H9 (cell line): ENCODE measurements around the gene ALDH1B1. TPM values are rescaled to one million over a fixed set of nuclear protein-coding genes. Genes with fewer than 3 reads are reported as not detected.

ENCODE experiments used
- DNase-seq: peaks from one replicate; pipeline ENCODE4 v3.0.0-alpha.2; 2017
- H2AFZ ChIP-seq: one replicate; pipeline ENCODE4 v1.6.1; 2013; ENCODE audit warnings: mild to moderate bottlenecking, low read length, control low read depth, moderate library complexity
- H2AK5ac ChIP-seq: 2 replicates; pipeline ENCODE4 v1.6.1; 2013; ENCODE audit warnings: low read length, control low read depth, mixed read lengths; ENCODE audit not compliant: insufficient read length
- H2BK120ac ChIP-seq: one replicate; pipeline ENCODE4 v1.6.1; 2013; ENCODE audit warnings: low read depth, mild to moderate bottlenecking, low read length, control low read depth, inconsistent platforms; ENCODE audit not compliant: poor library complexity, severe bottlenecking
- H2BK12ac ChIP-seq: 2 replicates; pipeline ENCODE4 v1.6.1; 2013; ENCODE audit warnings: low read length, control low read depth, mixed read lengths, low read depth; ENCODE audit not compliant: insufficient read length
- H2BK15ac ChIP-seq: 2 replicates; pipeline ENCODE4 v1.6.1; 2013; ENCODE audit warnings: low read depth, low read length, control low read depth
- H2BK20ac ChIP-seq: one replicate; pipeline ENCODE4 v1.6.1; 2013; ENCODE audit warnings: low read depth, mild to moderate bottlenecking, low read length, control low read depth, inconsistent platforms; ENCODE audit not compliant: poor library complexity, severe bottlenecking
- H2BK5ac ChIP-seq: 2 replicates; pipeline ENCODE4 v1.6.1; 2013; ENCODE audit warnings: low read length, control low read depth, mixed read lengths; ENCODE audit not compliant: insufficient read length
- H3K14ac ChIP-seq: 2 replicates; pipeline ENCODE4 v1.6.1; 2013; ENCODE audit warnings: low read length, control low read depth; ENCODE audit not compliant: insufficient read depth
- H3K18ac ChIP-seq: 2 replicates; pipeline ENCODE4 v1.6.1; 2013; ENCODE audit warnings: low read depth, mild to moderate bottlenecking, mixed read lengths, low read length, control low read depth; ENCODE audit not compliant: insufficient read length
- H3K23ac ChIP-seq: 2 replicates; pipeline ENCODE4 v1.6.1; 2013; ENCODE audit warnings: low read length, control low read depth, mixed read lengths, low read depth; ENCODE audit not compliant: insufficient read length
- H3K23me2 ChIP-seq: 2 replicates; pipeline ENCODE4 v1.6.1; 2013; ENCODE audit warnings: low read depth, mild to moderate bottlenecking, mixed read lengths, low read length, control low read depth; ENCODE audit not compliant: insufficient read length, poor library complexity, severe bottlenecking
- H3K27ac ChIP-seq: 2 replicates; pipeline ENCODE4 v1.5.1; 2013; ENCODE audit warnings: low read length, control low read depth, mixed read lengths, low read depth; ENCODE audit not compliant: insufficient read length
- H3K27me3 ChIP-seq: 2 replicates; pipeline ENCODE4 v1.6.1; 2013; ENCODE audit warnings: low read length, control low read depth, inconsistent platforms; ENCODE audit not compliant: insufficient read depth
- H3K4ac ChIP-seq: 2 replicates; pipeline ENCODE4 v1.6.1; 2013; ENCODE audit warnings: low read depth, mild to moderate bottlenecking, control low read depth, inconsistent platforms, low read length, moderate library complexity
- H3K4me1 ChIP-seq: 2 replicates; pipeline ENCODE4 v1.6.1; 2013; ENCODE audit warnings: low read length, control low read depth, inconsistent platforms; ENCODE audit not compliant: insufficient read depth
- H3K4me2 ChIP-seq: 2 replicates; pipeline ENCODE4 v1.6.1; 2013; ENCODE audit warnings: low read length, control low read depth, mixed read lengths; ENCODE audit not compliant: insufficient read length, insufficient read depth
- H3K56ac ChIP-seq: 2 replicates; pipeline ENCODE4 v1.6.1; 2013; ENCODE audit warnings: low read depth, mild to moderate bottlenecking, mixed read lengths, low read length, control low read depth; ENCODE audit not compliant: insufficient read length
- H3K79me1 ChIP-seq: 2 replicates; pipeline ENCODE4 v1.6.1; 2013; ENCODE audit warnings: low read depth, mild to moderate bottlenecking, moderate library complexity, low read length, control low read depth, inconsistent platforms; ENCODE audit not compliant: insufficient read depth, poor library complexity, severe bottlenecking
- H3K79me2 ChIP-seq: 2 replicates; pipeline ENCODE4 v1.6.1; 2013; ENCODE audit warnings: low read length, control low read depth, inconsistent platforms; ENCODE audit not compliant: insufficient read depth
- H3K9ac ChIP-seq: 2 replicates; pipeline ENCODE4 v1.6.1; 2013; ENCODE audit warnings: low read length, control low read depth, mixed read lengths; ENCODE audit not compliant: insufficient read length; ENCODE audit errors: extremely low read depth
- H3K9me3 ChIP-seq: one replicate; pipeline ENCODE4 v1.6.1; 2013; ENCODE audit warnings: low read depth, low read length, inconsistent platforms; ENCODE audit not compliant: control insufficient read depth
- H3T11ph ChIP-seq: one replicate; pipeline ENCODE4 v1.6.1; 2013; ENCODE audit warnings: mild to moderate bottlenecking, low read length, control low read depth, inconsistent platforms
- H4K20me1 ChIP-seq: one replicate; pipeline ENCODE4 v1.6.1; 2013; ENCODE audit not compliant: control insufficient read depth, insufficient read length, insufficient read depth
- H4K5ac ChIP-seq: 2 replicates; pipeline ENCODE4 v1.6.1; 2013; ENCODE audit warnings: low read depth, mild to moderate bottlenecking, mixed read lengths, low read length, control low read depth; ENCODE audit not compliant: insufficient read length
- H4K8ac ChIP-seq: replicated peaks from 2 replicates; pipeline ENCODE4 v1.6.1; 2013; ENCODE audit warnings: low read length, control low read depth, mixed read lengths, low read depth; ENCODE audit not compliant: insufficient read length
- H4K91ac ChIP-seq: 2 replicates; pipeline ENCODE4 v1.6.1; 2013; ENCODE audit warnings: low read depth, mild to moderate bottlenecking, moderate library complexity, mixed read lengths, low read length, control low read depth; ENCODE audit not compliant: insufficient read length
- H3K27ac Mint-ChIP-seq, 3 experiments: 2 replicates in 2 of 3; 3 replicates in 1 of 3; pipeline ENCODE4 v1.8.0; 2020 to 2021; ENCODE audit warnings: mixed read lengths in 3 of 3, mild to moderate bottlenecking in 1 of 3, moderate library complexity in 1 of 3
- H3K27me3 Mint-ChIP-seq: 2 replicates; pipeline ENCODE4 v1.8.0; 2021; ENCODE audit warnings: low read depth, mild to moderate bottlenecking, moderate library complexity, mixed read lengths
- H3K36me3 Mint-ChIP-seq, 3 experiments: 2 replicates in 2 of 3; 3 replicates in 1 of 3; pipeline ENCODE4 v1.8.0; 2020 to 2021; ENCODE audit warnings: low read depth in 3 of 3, mixed read lengths in 3 of 3; ENCODE audit not compliant: insufficient read depth in 1 of 3
- H3K4me1 Mint-ChIP-seq, 2 experiments: 2 replicates each; pipeline ENCODE4 v1.8.0; 2020; ENCODE audit warnings: mixed read lengths in 2 of 2
- H3K4me3 Mint-ChIP-seq, 2 experiments: 2 replicates in 1 of 2; 3 replicates in 1 of 2; pipeline ENCODE4 v1.8.0; 2020 to 2021; ENCODE audit warnings: mild to moderate bottlenecking in 2 of 2, mixed read lengths in 2 of 2, moderate library complexity in 1 of 2
- H3K9me3 Mint-ChIP-seq, 2 experiments: 2 replicates in 1 of 2; 3 replicates in 1 of 2; pipeline ENCODE4 v1.8.0; 2020; ENCODE audit warnings: mild to moderate bottlenecking in 2 of 2, mixed read lengths in 2 of 2, moderate library complexity in 1 of 2
- WGBS: extraction: QIAGEN DNeasy Blood & Tissue Kit; methylation state at CpG from one replicate; pipeline ENCODE4 v1.1.7; 2013; ENCODE audit warnings: missing lambda C conversion rate, low lambda C conversion rate, mixed read lengths; ENCODE audit not compliant: insufficient read length; ENCODE audit errors: extremely low coverage; 5-methylcytosine and 5-hydroxymethylcytosine counted together
- total RNA-seq: library from RNA; stranded (reverse); gene quantifications from 2 replicates; pipeline ENCODE4 v1.2.1, GENCODE V29; 2021
- TF ChIP-seq, protein P1 (sequence below): fragments of 200-600 bp; sonication (generic); conservative IDR thresholded peaks from 3 replicates; pipeline ENCODE4 v1.8.0; 2021; ENCODE audit warnings: antibody characterized with exemption, mild to moderate bottlenecking

ALDH1B1 gene
- total RNA-seq, 1 experiment from 2014 or later: 49.6 TPM

DNA sequence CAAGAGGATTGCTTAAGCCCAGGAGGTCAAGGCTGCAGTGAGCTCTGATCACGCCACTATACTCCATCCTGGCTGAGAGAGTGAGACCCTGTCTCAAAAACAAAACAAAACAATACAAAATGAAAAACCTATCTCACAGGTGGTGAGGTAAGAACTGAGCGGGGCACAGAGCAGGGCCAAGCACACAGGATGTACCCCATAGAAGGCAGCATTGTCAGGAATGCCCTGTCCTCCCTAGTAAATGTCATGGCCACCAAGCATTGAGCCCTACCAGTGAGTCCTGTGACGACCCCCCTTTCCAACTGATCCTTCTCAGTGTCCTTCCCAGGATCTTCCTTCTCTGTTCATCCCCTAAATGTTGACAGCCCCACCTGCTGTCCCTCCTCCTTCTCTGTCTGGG lies 44.6 kb upstream of the ALDH1B1 start:
- no peaks in the 10 kb centered on the region for H4K20me1 ChIP-seq
- H3K79me2 ChIP-seq: no peaks in the 10 kb centered on the region
- no peak overlapping the region for H2BK20ac ChIP-seq
- H3K56ac ChIP-seq: no peak overlapping the region
- H3K4me1 Mint-ChIP-seq: peaks cover 45 to 63% of the 10 kb centered on the region in 2 experiments
- no peaks in the 10 kb centered on the region for H3K9me3 ChIP-seq
- H2AK5ac ChIP-seq: no peak overlapping the region
- no peak overlapping the region for H3T11ph ChIP-seq
- H2BK120ac ChIP-seq: no peak overlapping the region
- no peak overlapping the region for H3K4ac ChIP-seq
- TF ChIP-seq, protein P1, sequence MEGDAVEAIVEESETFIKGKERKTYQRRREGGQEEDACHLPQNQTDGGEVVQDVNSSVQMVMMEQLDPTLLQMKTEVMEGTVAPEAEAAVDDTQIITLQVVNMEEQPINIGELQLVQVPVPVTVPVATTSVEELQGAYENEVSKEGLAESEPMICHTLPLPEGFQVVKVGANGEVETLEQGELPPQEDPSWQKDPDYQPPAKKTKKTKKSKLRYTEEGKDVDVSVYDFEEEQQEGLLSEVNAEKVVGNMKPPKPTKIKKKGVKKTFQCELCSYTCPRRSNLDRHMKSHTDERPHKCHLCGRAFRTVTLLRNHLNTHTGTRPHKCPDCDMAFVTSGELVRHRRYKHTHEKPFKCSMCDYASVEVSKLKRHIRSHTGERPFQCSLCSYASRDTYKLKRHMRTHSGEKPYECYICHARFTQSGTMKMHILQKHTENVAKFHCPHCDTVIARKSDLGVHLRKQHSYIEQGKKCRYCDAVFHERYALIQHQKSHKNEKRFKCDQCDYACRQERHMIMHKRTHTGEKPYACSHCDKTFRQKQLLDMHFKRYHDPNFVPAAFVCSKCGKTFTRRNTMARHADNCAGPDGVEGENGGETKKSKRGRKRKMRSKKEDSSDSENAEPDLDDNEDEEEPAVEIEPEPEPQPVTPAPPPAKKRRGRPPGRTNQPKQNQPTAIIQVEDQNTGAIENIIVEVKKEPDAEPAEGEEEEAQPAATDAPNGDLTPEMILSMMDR: no peak
- no peak overlapping the region for H2BK15ac ChIP-seq
- H4K8ac ChIP-seq: no peak overlapping the region
- H2AFZ ChIP-seq: no peak overlapping the region
- no peak overlapping the region for H3K14ac ChIP-seq
- no peak overlapping the region for H4K91ac ChIP-seq
- H3K4me3 Mint-ChIP-seq: no peak overlapping the region
- H3K27me3 Mint-ChIP-seq: peaks cover 85% of the 10 kb centered on the region
- H3K27me3 ChIP-seq: no peaks in the 10 kb centered on the region; the same call in 1 of the 2 replicates
- peaks cover 0 to 2% (median 0%) of the 10 kb centered on the region in 3 experiments; a peak in 1 of 7 replicates for H3K36me3 Mint-ChIP-seq
- H3K18ac ChIP-seq: no peak overlapping the region
- no peak overlapping the region for H4K5ac ChIP-seq
- H3K9me3 Mint-ChIP-seq: no peaks in the 10 kb centered on the region; a peak in 2 of 5 replicates
- DNase-seq: no peak
- no peak overlapping the region for H3K27ac Mint-ChIP-seq
- no peak overlapping the region for H3K9ac ChIP-seq
- no peak overlapping the region for H3K4me2 ChIP-seq
- H2BK12ac ChIP-seq: no peak overlapping the region
- H2BK5ac ChIP-seq: no peak overlapping the region
- WGBS: no CpG with 5 or more reads among the region's 3 CpGs
- no peaks in the 10 kb centered on the region for H3K23me2 ChIP-seq
- no peak overlapping the region for H3K23ac ChIP-seq
- no peaks in the 10 kb centered on the region for H3K4me1 ChIP-seq
- H3K79me1 ChIP-seq: no peaks in the 10 kb centered on the region
- no peak overlapping the region for H3K27ac ChIP-seq
